Nephron (organoid): ENCODE results near the gene ARL4D.

Experiments used
- H3K27ac Mint-ChIP-seq, 3 experiments: 2 replicates each; pipeline ENCODE4 v1.8.0; 2020; ENCODE audit warnings: mixed read lengths in 3 of 3, mild to moderate bottlenecking in 2 of 3, moderate library complexity in 1 of 3
- H3K27me3 Mint-ChIP-seq: 2 replicates; pipeline ENCODE4 v1.8.0; 2021; ENCODE audit warnings: low read depth, mild to moderate bottlenecking, moderate library complexity, mixed read lengths
- H3K36me3 Mint-ChIP-seq: 2 replicates; pipeline ENCODE4 v1.8.0; 2020; ENCODE audit warnings: low read depth, mixed read lengths
- H3K4me1 Mint-ChIP-seq: 2 replicates; pipeline ENCODE4 v1.8.0; 2020; ENCODE audit warnings: mixed read lengths
- H3K4me3 Mint-ChIP-seq, 3 experiments: 2 replicates each; pipeline ENCODE4 v1.8.0; 2020; ENCODE audit warnings: mild to moderate bottlenecking in 3 of 3, mixed read lengths in 3 of 3, moderate library complexity in 2 of 3
- H3K9me3 Mint-ChIP-seq: 2 replicates; pipeline ENCODE4 v1.8.0; 2020; ENCODE audit warnings: mixed read lengths
- TF ChIP-seq, protein P1 (sequence below), 3 experiments: fragments of 200-600 bp; sonication (generic); IDR thresholded peaks; one replicate each; pipeline ENCODE4 v1.5.0; 2021; ENCODE audit warnings: antibody characterized with exemption in 3 of 3; ENCODE audit not compliant: unreplicated experiment in 3 of 3

Gene ARL4D

DNA sequence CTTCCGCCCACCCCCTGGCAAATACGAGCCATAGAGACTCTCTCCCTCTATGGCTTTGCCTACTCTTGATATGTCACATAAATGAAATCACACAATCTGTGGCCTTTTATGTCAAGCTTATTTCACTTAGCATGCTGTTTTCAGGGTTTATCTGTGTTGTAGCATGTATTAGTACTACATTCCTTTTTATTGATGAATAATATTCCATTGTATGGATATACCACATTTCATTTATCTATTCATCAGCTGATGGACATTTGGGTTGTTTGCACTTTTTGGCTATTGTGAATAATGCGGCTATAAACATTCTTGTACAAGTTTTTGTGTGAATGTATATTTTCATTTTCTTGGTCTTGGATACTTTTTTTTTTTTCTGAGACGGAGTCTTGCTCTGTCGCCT is 48.0 kb downstream of the ARL4D start:
- H3K4me3 Mint-ChIP-seq = no peak overlapping the region
- no peak overlapping the region for H3K27ac Mint-ChIP-seq
- peaks cover 10% of the 10 kb centered on the region for H3K4me1 Mint-ChIP-seq
- TF ChIP-seq, protein P1, sequence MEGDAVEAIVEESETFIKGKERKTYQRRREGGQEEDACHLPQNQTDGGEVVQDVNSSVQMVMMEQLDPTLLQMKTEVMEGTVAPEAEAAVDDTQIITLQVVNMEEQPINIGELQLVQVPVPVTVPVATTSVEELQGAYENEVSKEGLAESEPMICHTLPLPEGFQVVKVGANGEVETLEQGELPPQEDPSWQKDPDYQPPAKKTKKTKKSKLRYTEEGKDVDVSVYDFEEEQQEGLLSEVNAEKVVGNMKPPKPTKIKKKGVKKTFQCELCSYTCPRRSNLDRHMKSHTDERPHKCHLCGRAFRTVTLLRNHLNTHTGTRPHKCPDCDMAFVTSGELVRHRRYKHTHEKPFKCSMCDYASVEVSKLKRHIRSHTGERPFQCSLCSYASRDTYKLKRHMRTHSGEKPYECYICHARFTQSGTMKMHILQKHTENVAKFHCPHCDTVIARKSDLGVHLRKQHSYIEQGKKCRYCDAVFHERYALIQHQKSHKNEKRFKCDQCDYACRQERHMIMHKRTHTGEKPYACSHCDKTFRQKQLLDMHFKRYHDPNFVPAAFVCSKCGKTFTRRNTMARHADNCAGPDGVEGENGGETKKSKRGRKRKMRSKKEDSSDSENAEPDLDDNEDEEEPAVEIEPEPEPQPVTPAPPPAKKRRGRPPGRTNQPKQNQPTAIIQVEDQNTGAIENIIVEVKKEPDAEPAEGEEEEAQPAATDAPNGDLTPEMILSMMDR (IDR thresholded peaks at IDR 0.05; ENCODE audit: unreplicated experiment in 3 of 3) = no peak
- H3K9me3 Mint-ChIP-seq = peaks cover 6% of the 10 kb centered on the region
- H3K27me3 Mint-ChIP-seq = peaks cover 8% of the 10 kb centered on the region
- H3K36me3 Mint-ChIP-seq = no peaks in the 10 kb centered on the region

DNA sequence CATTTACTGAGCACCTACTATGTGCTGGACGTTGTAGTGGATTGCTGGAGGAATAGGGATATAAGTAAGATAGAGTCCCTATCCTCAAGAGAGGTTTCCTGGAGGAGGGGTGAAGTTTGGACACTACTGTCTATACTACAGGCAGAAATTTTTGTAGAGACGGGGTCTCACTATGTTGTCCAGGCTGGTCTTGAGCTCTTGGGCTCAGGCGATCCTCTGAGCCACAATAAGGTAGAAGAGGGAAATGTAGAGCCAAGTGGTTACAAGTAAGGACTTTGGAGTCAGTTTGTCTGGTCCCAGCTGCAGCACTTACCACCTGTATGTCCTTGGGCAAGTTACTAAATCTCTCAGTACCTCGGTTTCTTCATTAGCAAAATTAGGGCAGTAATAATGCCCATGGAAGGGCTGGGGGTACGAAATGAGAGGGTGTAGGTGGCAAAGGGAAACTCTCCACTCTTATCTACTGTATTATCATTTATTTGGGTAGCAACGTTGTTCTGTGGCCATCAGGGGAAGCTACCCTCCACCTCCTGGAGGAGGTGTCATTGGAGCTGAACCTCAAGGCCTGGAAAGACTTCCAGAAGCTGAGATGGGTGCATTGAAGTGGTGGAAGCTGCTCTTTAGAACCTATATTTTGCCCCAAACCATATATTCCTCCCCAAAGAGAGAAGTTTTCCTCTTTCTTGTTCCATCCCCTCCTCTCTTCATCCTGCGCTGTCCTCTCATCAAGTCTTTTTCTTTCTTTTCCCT is 50.1 kb downstream of the ARL4D start:
- Mint-ChIP-seq H3K36me3 (no peaks in the 10 kb centered on the region), H3K27me3 (peaks cover 12% of the 10 kb centered on the region), H3K27ac (peak overlapping the region; percentile 52 to 89 (median 77)), H3K4me1 (peaks cover 18% of the 10 kb centered on the region), H3K4me3 (no peak overlapping the region), H3K9me3 (peaks cover 6% of the 10 kb centered on the region)
- TF ChIP-seq, protein P1 (IDR thresholded peaks at IDR 0.05; ENCODE audit: unreplicated experiment in 3 of 3) = no peak

DNA sequence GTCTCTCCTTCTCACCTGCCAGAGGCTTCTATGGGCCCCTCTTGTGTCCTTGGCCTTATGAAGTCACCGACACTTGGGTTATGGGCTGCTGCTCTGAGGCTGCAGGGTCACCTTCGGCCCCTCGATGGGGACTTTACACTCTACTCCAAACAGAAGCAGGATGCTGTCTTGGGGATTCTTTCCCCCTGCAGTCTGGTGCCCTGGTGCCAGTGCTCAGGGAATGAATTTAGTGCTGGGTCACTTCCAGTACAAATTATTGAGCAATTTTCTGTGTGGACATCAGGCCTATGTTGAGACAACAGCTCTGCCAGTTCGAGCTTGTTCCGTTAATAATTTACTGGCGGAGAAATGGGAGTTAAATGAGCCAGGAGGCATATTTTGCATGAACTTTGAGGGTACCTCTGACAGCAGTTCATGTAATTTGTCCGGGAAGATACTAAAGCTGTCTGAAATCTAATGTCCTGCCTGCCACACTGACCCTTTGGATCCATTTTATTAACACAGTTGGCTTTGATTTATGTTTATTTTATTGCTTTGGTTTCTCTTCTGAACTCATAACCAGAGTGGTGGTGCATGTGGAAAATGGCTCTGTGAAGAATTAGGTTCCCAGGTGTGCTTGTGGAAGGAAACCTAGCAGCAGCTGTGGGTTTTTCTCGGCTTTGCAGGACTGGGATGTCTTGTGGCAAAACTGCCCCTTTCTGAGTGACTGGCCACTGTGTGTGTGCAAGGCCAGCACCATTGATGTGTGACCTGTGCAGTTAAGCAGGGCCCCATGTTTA is 50.9 kb downstream of the ARL4D start:
- Mint-ChIP-seq H3K27me3 (peaks cover 12% of the 10 kb centered on the region), H3K36me3 (no peaks in the 10 kb centered on the region), H3K9me3 (peaks cover 6% of the 10 kb centered on the region), H3K4me3 (no peak overlapping the region), H3K4me1 (peaks cover 19% of the 10 kb centered on the region), H3K27ac (peak overlapping the region; percentile 52 to 89 (median 77))
- TF ChIP-seq, protein P1 (IDR thresholded peaks at IDR 0.05; ENCODE audit: unreplicated experiment in 3 of 3) = no peak
